HG02623 (cell line): ENCODE measurements around the gene IPCEF1.
"Not testable (repeated sequence)": the region's sequence is repeated elsewhere in the genome, so short reads cannot be mapped to it uniquely, and the experiment has no call there.

Experiments
- ATAC-seq: cut with Tn5 transposase; IDR thresholded peaks from one replicate; pipeline ENCODE4 v1.9.1; 2021; ENCODE audit warnings: moderate library complexity; ENCODE audit not compliant: unreplicated experiment

Gene IPCEF1

DNA sequence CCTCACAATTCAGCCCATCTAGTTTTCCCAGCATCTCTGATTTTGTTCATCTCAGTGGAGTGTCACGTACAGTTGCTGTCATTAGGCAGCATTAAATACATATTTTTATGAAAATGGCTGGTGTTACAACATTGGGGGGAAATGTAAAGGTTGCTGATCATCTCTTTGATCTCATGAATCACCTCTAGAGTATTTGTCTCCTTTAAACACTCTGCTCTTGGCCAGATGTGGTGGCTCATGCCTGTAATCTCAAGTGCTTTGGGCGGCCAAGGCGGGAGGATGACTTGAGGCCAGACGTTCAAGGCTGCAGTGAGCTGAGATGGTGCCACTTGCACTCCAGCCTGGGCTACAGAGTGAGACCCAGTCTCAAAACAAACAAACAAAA, 128.1 kb downstream of the IPCEF1 start:
- ATAC-seq: no peak

DNA sequence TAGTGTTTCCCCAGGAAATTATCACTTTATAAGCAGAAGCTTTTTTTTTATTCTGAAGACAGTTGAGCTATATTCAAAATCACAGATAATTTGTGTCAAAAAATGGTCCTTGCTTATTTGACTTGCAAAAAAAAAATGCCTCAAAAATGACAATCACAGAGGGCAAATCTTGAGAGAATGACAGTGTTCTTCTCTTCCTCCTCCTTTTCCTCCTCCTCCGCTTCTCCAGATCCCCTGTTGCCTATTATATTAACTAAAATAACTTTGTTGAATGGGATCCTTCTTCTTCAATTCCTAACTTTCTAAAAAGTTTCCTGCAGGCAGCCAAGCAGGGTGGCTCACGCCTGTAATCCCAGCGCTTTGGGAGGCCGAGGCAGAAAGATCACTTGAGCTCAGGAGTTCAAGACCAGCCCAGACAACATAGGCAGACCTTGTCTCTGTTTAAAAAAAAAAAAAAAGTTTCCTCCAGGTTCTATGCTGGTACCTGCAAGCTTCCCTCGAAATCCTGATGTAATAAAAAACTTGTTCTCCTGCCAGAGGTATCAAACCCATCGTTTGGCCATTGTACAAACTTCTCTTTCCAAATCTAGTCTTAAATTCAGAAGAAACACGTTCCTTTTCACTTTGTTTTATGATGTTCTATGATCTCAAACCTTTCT, 128.6 kb downstream of the IPCEF1 start:
- ATAC-seq: no peak

DNA sequence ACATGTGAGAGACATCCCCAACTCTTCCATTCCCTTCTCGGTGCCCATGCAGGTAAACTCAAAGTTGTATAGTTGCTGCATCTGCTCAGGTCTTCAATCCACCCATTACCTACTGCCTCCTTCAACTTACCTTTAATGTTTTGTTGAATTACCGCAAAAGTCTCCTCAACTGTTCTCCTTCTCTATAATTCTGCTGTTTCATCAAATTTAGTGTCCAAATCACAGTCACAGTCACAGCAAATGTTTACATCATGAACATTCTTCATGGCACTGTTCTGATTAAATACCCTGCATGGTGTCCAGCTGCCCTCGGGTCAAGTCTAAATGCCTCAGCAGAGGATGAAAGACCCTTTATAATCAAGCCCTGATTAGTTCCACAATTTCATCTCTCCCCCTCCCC, 130.1 kb downstream of the IPCEF1 start:
- no peak for ATAC-seq

DNA sequence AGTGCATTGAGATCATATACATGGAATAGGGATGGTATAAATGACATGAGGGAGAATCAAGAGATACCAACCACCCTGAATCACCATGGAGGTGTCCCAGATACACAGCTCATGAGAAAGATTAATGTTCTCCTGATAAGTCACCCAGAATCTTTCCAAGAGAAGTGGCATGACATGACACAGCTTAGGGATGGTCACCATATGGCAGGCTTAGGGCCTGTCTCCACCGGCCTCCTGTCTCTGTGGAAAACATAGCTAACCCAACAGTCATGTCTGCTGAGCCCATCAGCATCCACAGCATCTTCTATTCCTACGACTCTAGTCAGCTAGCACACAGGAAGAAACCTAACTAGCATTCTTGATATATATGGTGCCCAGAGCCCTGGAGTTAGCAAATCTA, 133.3 kb downstream of the IPCEF1 start:
- ATAC-seq: no peak

DNA sequence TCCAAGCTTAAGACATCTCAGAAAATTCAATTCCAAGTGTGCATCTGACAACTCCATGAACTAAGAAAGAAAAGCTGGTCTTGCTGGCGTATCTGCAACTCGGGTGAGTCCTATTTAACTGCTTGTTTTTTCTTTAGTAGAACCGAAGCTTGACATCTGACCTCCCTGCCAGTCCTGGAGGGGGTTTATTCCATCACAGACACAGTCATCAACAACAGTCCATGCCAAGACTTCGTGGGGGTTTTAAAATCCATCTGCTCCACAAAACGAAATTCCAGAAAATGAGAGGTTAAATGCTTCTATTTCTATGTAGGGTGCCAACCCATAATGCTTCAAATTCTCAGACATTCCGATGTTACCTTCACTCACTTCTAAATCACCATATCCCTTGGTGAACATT, 133.9 kb downstream of the IPCEF1 start:
- ATAC-seq: no peak

DNA sequence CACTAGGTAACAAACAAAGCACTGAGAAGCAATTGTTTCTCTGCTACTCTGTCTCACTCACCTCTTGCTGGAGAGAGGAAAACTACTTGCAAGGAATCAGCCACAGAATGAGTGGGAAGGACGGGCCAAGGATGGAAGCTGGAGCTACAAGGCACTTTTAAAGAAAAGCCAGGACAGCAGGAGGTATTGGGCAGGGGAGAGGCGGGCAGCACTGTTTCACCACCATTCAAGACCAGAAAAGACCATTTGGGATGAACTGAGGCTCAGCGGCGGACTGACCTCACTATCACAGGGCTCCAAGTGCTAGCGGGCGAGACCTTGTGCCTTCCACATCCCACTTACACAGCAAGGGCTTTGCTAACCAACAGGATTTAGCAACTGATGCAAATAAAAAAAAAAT, 137.4 kb downstream of the IPCEF1 start:
- ATAC-seq: no peak

DNA sequence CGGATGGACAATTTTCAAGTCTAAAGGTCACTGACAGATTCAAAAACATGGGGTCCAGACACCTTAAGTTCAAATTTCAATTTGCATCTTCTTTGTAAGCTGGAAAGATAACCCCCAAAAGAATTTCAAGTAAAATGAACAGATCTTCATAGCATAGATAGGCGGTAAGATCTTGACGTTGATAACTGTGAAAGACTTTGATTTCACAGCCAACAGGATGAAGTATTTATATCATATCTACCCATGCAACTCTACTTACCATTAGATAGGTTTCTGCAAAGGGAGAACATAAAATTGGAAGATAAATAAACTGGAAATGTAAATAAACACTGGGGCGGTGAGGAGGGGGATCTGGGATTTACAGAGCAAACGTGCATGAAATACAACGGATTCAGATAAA, 137.8 kb downstream of the IPCEF1 start:
- ATAC-seq: no peak

DNA sequence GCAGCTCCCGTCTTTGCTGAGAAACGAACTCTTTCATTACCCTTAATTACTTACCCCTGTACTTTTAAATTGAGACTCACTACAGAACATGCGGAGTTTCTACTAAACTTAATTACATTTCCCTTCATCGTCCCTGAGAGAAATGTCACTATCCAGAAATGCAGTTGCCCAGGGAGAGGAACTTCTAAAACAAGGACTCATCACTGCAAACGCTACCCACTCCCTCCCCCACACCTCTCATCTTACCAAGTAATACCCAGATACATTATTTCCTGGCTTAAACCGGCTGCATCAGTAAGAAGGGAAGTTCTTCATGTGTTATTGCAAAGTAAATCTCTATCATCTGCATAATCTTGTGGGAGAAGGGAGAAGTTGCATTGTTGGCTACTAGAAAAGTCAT, 138.3 kb downstream of the IPCEF1 start:
- ATAC-seq: no peak

DNA sequence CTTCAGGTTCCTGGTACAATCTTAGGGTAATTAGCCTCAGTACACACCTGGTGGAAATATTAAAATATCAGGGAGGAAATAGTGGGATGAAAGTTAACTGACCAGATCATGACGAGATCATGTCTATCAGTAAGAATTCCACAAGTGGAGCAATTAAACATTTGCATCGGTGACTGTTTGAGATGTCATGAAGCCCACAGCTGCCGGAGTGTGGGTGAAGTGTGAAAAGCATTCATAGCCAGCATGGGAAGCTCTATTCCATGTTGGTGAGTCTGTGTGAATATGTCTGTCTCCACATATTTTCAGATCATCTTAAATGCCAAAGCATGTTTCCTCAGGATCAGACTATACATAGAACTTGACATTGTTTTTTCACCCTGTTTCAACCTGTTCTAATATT, 142.8 kb downstream of the IPCEF1 start:
- ATAC-seq: no peak

DNA sequence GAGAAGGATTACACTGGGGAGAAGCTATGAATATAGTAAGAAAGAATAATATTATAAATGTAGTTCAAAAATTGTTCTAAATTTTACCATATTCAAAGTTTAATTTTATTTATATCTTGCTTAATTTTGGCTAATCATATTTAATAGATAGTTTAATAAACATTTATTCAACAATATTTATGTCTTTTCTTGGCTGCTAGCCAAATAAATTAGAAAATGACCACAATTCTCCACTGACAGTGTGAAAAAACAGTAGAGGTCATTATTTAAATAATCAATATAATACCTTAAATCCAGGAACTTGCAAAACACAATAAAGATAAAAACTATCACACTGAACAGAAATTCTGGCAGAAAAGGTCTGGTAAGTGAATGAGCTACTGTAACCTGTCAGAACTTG, 145.9 kb downstream of the IPCEF1 start:
- ATAC-seq: no peak

DNA sequence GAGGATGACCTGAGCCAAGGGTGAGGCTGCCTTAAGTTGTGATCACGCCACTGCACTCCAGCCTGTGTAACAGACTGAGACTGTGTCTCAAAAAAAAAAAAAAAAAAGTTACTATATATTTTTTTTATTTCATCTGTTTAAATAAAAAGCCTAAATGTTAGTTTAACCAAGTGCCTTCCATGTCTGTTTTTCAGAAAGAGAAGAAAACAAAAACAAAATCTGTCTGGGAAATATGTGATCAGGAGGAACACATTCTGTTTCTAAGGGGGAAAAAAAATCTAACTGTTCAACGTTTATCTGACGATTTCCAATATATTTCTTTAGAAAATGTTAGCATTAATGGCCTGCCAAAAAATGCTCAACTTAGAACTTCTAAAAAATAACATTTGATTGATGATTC, 147.0 kb downstream of the IPCEF1 start:
- no peak for ATAC-seq

DNA sequence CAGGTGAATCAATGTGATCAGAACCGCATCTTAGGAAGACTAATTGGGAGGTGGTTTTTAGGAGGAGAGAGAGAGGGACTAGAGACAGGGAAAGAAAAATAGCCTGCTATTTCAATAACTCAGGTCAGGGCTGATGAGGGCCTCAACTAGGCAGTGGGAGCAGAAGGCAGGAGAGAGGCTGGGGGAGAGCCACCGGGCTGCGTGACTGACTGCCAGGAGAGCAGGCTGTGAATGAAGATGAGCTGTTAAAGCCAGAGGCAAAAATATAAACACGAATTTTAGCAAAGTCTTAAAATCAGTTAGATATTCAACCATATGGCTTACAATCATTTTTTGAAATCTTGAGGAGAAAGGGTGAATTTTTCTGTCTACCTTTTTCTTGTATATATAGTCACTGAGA, 149.6 kb downstream of the IPCEF1 start:
- no peak for ATAC-seq

DNA sequence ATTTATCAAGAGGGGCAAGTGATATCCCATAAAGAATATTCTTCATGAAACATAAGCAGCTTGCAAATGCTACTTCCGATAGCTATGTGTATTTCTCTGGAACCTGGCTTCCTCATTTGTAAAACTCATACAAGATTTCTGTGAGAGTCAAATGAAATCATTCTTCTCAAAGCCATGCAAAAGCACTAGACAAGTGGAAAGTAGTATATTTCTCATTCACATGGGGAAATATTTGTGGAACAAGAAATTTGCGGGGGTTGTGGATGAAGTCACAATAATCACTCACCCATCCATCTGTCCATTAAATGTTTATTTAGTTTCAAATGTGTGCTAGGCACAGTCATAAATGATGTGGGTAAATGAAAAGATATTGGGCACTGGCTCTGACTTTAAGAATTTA, 150.5 kb downstream of the IPCEF1 start:
- no peak for ATAC-seq

DNA sequence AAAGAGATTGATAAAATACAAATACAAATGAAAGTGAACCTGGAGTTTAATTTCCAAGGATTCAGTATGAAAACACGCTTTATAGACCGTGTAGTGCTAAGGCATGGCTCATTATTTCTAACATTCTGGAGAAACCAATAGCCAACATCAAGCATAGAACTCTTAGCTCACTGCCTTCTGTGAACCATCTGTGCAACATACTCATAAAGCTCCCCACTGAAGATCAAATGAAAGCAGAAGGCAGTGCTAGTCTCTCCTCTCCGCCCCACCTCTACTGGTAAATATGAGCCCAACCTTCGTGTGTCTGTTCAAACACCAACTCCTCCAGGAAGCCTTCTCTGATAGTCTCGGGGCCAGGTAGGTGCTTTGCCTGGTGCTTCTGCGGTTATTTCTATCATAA, 153.6 kb downstream of the IPCEF1 start:
- ATAC-seq: no peak

DNA sequence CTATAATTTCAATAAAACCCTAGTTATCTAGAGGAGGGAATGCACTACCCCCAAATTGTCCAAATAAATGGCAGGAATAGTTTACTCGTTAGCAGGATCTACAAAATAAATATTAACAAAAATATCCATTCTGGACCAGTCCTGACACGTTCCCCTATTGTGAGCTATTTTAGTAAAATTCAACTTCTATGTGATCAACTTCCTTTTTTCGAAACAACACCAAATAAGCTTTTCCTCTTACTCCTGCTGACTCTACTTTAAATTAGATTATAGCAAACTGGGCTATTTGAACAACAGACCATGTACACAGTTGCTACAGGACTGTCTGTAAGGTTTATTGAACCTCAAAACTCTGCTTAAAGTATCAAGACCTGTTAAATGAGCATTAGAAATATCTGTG, 154.3 kb downstream of the IPCEF1 start:
- no peak for ATAC-seq

DNA sequence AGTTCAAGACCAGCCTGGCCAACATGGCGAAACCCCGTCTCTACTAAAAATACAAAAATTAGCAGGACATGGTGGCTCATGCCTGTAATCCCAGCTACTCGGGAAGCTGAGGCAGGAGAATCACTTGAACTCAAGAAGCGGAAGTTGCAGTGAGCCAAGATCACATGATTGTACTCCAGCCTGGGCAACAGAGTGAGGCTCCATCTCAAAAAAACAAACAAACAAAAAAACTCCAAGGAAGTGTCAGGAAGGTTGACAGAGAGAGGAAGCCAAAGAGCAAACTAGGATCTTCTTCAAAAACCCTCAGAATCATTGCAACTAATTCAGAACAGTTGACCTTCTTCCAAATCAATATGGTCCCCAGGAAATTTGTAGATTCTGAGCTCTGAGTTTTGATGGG, 154.9 kb downstream of the IPCEF1 start:
- not testable (repeated sequence) for ATAC-seq

DNA sequence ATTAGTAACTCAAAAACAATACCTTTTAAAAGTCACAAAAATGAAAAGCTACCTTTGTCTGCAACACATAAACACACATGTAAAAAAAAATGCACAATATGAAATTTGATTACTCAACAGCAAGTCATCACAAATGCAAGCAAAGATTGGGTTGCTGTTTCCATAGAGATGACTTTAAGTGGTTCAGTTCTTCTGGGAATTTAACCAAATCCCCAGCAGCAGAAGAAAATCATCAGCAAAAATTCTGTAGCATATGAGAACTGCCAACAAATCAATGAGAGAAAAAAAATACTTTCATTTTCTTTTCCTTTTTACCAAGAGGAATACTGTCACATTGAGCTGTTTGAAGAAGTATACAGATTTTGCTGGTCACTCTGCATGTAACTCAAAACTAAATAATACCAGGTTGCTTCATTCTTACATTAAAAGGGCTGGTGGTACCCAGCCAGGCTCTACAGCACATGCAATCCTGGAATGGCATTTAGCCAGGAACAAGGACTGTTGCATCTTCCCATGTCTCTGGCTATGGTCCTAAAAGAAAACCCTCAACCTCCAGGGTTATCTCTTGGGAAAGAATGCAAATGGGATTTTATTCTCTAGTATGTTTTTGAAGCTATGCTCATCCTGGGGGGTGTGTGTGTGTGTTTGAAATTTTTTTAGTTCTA, 159.3 kb downstream of the IPCEF1 start:
- no peak for ATAC-seq

DNA sequence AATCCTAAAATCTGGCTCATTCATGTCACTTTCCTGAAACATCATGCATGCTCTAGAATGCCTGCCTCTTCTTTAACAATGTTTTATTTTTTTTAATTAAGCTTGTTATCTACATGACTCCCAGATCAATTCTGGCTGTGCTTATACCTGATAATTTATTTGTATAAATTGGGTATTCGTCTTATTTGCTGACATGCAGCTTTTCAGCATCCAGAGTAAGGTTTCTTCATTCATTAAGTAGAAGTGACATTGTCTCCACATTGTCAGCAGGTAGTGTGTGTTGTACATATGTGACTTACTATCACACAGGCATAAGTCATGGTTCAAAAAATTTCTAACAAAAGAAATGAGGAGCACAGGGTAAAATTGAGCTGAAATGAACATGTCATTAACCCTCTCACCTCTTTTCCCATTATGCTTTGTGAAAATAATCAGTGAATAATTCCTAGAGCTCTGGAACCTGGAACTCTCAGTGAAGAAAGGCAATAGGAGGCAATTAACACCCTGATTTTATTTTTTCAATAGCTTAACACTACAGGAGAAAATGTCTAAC, 160.2 kb downstream of the IPCEF1 start:
- no peak for ATAC-seq

DNA sequence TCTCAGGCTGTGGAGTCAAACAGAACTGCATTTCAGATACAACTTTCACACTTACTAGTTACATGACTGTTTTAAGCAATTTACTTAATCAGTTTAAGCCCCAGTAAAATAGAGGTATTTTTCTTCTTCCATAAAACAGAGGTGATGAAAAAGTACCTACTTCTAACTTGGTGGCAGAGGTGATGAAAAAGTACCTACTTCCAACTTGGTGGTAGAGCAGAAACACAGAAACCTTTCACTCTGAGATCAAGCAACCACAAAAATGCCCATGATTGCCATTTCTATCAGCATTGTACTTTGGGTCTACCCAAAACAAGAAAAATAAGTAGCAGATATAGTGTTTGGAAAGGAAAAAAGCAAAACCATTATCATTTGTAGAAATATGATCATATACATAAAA, 168.9 kb downstream of the IPCEF1 start:
- ATAC-seq: no peak

DNA sequence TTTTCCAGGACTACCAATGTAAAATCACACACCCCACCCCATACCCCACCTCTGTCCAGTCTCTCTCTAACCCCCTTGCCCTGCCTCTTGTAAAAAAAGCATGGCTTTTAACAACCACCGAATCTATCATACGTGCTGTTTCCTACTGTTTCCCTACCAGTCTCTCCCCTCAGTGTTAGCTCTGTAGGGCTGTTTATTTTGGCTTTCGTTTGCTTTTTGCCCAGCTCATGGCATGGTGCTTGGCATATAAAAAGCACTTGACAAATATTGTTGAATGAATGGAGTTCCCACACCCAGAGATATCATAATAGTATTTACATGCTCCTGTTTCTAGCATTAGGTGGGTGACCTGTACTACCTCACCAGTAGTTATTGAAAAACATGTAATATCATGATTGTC, 169.4 kb downstream of the IPCEF1 start:
- no peak for ATAC-seq

DNA sequence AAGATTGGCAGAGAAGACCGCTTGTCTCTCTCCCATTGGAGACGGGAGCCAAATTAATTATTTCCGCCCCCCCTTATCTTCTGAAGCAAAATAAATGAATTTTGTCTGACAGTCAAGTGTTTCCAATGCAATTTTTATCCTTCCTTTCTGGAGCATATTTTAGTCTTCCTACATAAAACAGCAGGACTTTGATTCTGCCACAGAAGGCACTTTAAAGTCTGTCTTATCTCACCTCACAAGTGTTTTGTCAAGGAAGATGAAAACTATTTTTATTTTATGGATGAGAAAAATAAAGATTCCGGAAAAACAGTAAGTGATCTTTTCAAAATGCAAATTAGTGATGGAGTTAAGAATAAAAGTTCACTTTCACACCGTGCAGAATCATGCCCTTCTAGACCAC, 177.2 kb downstream of the IPCEF1 start:
- ATAC-seq: no peak

DNA sequence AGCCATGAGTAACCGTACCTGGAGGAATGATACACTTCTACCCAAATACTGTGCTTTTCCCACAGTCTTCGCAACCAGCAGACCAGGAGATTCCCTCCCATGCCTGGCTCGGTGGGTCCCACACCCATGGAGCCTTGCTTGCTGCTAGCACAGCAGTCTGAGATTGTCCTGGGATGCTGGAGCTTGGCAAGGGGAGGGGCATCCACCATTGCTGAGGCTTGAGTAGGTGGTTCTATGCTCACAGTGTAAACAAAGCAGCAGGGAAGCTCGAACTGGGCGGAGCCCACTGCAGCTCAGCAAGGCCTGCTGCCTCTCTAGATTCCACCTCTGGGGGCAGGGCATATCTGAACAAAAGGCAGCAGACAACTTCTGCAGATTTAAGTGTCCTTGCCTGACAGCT, 184.2 kb downstream of the IPCEF1 start:
- not testable (repeated sequence) for ATAC-seq

DNA sequence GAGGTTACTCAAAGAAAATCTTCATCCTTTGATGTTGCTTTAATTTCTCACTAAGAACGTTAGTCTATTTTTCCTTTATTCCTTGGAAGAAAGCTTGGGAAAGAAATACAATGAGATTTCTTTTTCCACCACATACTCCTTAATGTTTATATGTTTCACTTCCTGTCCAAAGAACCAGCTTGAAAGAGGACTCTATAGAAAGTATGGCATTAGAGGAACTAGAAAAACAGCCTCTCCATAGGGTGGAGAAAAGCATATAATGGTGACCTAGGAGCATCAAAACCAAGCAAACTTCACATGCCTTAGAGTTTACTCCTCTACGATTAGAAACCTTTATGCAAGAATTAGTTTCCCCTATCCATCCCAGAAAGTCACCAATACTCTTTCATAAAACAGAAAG, 186.5 kb downstream of the IPCEF1 start:
- no peak for ATAC-seq
